GM23338 (cell line): ENCODE measurements around the gene PCSK6. TPM values are rescaled to one million over a fixed set of nuclear protein-coding genes. Genes with fewer than 3 reads are reported as not detected.

Experiments used
- ATAC-seq: fragments of 200-7000 bp; cut with Tn5 transposase; 3 replicates; pipeline ENCODE4 v1.9.1; 2020
- DNase-seq: peaks from one replicate; pipeline ENCODE4 v3.0.0-alpha.2; 2015; ENCODE audit warnings: low spot score
- H2AFZ ChIP-seq: fragments of 200-600 bp; sonication (generic); 2 replicates; pipeline ENCODE4 v1.8.0; 2016; ENCODE audit warnings: antibody characterized with exemption, mild to moderate bottlenecking, moderate library complexity
- H3F3A ChIP-seq: fragments of 200-600 bp; sonication (generic); replicated peaks from 2 replicates; pipeline ENCODE4 v1.8.0; 2017; ENCODE audit warnings: antibody characterized with exemption, mixed run types, low read depth
- H3K27ac ChIP-seq: fragments of 200-600 bp; sonication (generic); 2 replicates; pipeline ENCODE4 v1.6.1; 2016; ENCODE audit warnings: low read depth
- H3K27me3 ChIP-seq: fragments of 200-600 bp; sonication (generic); 2 replicates; pipeline ENCODE4 v1.8.0; 2016; ENCODE audit warnings: mild to moderate bottlenecking, mixed run types, moderate library complexity; ENCODE audit not compliant: insufficient read depth
- H3K36me3 ChIP-seq: fragments of 200-600 bp; sonication (generic); 2 replicates; pipeline ENCODE4 v1.8.0; 2016; ENCODE audit warnings: mild to moderate bottlenecking; ENCODE audit not compliant: insufficient read depth
- H3K4me1 ChIP-seq: fragments of 200-600 bp; sonication (generic); 2 replicates; pipeline ENCODE4 v1.8.0; 2016; ENCODE audit warnings: mild to moderate bottlenecking, moderate library complexity; ENCODE audit not compliant: insufficient read depth
- H3K4me2 ChIP-seq: fragments of 200-600 bp; sonication (generic); 2 replicates; pipeline ENCODE4 v1.7.1; 2017; ENCODE audit warnings: mixed run types
- H3K4me3 ChIP-seq: fragments of 200-600 bp; sonication (generic); 2 replicates; pipeline ENCODE4 v1.6.1; 2016; ENCODE audit warnings: mixed run types
- H3K79me2 ChIP-seq: fragments of 200-600 bp; sonication (generic); replicated peaks from 2 replicates; pipeline ENCODE4 v1.8.0; 2017; ENCODE audit warnings: mild to moderate bottlenecking; ENCODE audit not compliant: insufficient read depth
- H3K9me2 ChIP-seq: fragments of 200-600 bp; sonication (generic); 2 replicates; pipeline ENCODE4 v1.8.0; 2017; ENCODE audit not compliant: insufficient read depth
- H4K20me1 ChIP-seq: fragments of 200-600 bp; sonication (generic); replicated peaks from 2 replicates; pipeline ENCODE4 v1.8.0; 2017; ENCODE audit warnings: mild to moderate bottlenecking; ENCODE audit not compliant: insufficient read depth
- H3K27ac Mint-ChIP-seq: 2 replicates; pipeline ENCODE4 v1.8.0; 2020; ENCODE audit warnings: inconsistent platforms, mild to moderate bottlenecking, moderate library complexity, mixed read lengths
- H3K27me3 Mint-ChIP-seq: 3 replicates; pipeline ENCODE4 v1.8.0; 2022; ENCODE audit warnings: low read depth, mild to moderate bottlenecking, moderate library complexity, mixed read lengths, inconsistent platforms; ENCODE audit not compliant: insufficient read depth, poor library complexity
- H3K36me3 Mint-ChIP-seq: 3 replicates; pipeline ENCODE4 v1.8.0; 2021; ENCODE audit warnings: low read depth, mild to moderate bottlenecking, inconsistent platforms, moderate library complexity, mixed read lengths
- H3K4me1 Mint-ChIP-seq: 3 replicates; pipeline ENCODE4 v1.8.0; 2020; ENCODE audit warnings: mild to moderate bottlenecking, inconsistent platforms, mixed read lengths
- H3K4me3 Mint-ChIP-seq: 3 replicates; pipeline ENCODE4 v1.8.0; 2021; ENCODE audit warnings: moderate library complexity, mild to moderate bottlenecking, inconsistent platforms, mixed read lengths
- H3K9me3 Mint-ChIP-seq: 3 replicates; pipeline ENCODE4 v1.8.0; 2020; ENCODE audit warnings: moderate library complexity, mild to moderate bottlenecking, inconsistent platforms, mixed read lengths
- CTCF ChIP-seq, 2 experiments: fragments of 200-600 bp in 1 of 2; sonication (generic) in 1 of 2; conservative IDR thresholded peaks; 2 replicates each; pipeline versions ENCODE4 v1.5.1 to v1.6.1; 2016 to 2017; ENCODE audit warnings: antibody characterized with exemption in 2 of 2, low read depth in 2 of 2, mild to moderate bottlenecking in 2 of 2, moderate library complexity in 1 of 2
- ETS1 ChIP-seq: IDR thresholded peaks from 2 replicates; pipeline ENCODE4 v1.6.1; 2016; ENCODE audit warnings: antibody characterized with exemption
- EZH2 ChIP-seq: fragments of 200-600 bp; sonication (generic); IDR thresholded peaks from one replicate; pipeline ENCODE4 v1.8.0; 2017; ENCODE audit warnings: antibody characterized with exemption, mild to moderate bottlenecking, low read depth; ENCODE audit not compliant: unreplicated experiment
- EZH2phosphoT487 ChIP-seq: fragments of 200-600 bp; sonication (generic); IDR thresholded peaks from one replicate; pipeline ENCODE4 v1.8.1; 2018; ENCODE audit warnings: antibody characterized with exemption; ENCODE audit not compliant: unreplicated experiment
- JUNB ChIP-seq: IDR thresholded peaks from one replicate; pipeline ENCODE4 v1.6.1; 2016; ENCODE audit warnings: antibody characterized with exemption; ENCODE audit not compliant: unreplicated experiment
- NANOG ChIP-seq: IDR thresholded peaks from 2 replicates; pipeline ENCODE4 v1.6.1; 2016; ENCODE audit warnings: antibody characterized with exemption, borderline replicate concordance
- POLR2AphosphoS5 ChIP-seq: IDR thresholded peaks from 2 replicates; pipeline ENCODE4 v1.6.1; 2016; ENCODE audit warnings: antibody characterized with exemption, low read depth
- REST ChIP-seq: IDR thresholded peaks from one replicate; pipeline ENCODE4 v1.6.1; 2018; ENCODE audit warnings: antibody characterized with exemption; ENCODE audit not compliant: unreplicated experiment
- STAT1 ChIP-seq: IDR thresholded peaks from one replicate; pipeline ENCODE4 v1.6.1; 2016; ENCODE audit warnings: antibody characterized with exemption; ENCODE audit not compliant: unreplicated experiment
- ZNF114 ChIP-seq: fragments of 250-450 bp; sonication (Bioruptor Pico); IDR thresholded peaks from 2 replicates; pipeline ENCODE4 v1.5.0; 2020; ENCODE audit warnings: mild to moderate bottlenecking, moderate library complexity
- ZNF462 ChIP-seq: fragments of 250-450 bp; sonication (Bioruptor Pico); IDR thresholded peaks from 2 replicates; pipeline ENCODE4 v1.5.0; 2020; ENCODE audit warnings: mild to moderate bottlenecking, moderate library complexity
- polyA plus RNA-seq: library from polyadenylated mRNA; unstranded; fragments of >200 nt; fragmentation: Nextera tagmentation; extraction: Ambion mirVana; gene quantifications from 2 replicates; pipeline ENCODE4 v1.2.1, GENCODE V29; 2016
- total RNA-seq: library from RNA; depleted of rRNA; stranded (reverse); fragments of >200 nt; shearing (Covaris generic); gene quantifications from 2 replicates; pipeline ENCODE4 v1.2.3, GENCODE V29; 2014

PCSK6 gene
- total and polyA plus RNA-seq, 2 experiments from 2014 or later = 1.7 to 6.7 TPM

- no peak overlapping the region for H3K4me3 ChIP-seq
- DNase-seq (no peak), ATAC-seq (no peak)
- no peak overlapping the region for H3K27ac ChIP-seq
- H3K4me1 Mint-ChIP-seq = peaks cover 5% of the 10 kb centered on the region; the same call in 2 of the 3 replicates
- H3K9me3 Mint-ChIP-seq = no peaks in the 10 kb centered on the region
- H3F3A ChIP-seq = no peaks in the 10 kb centered on the region
- H3K27ac Mint-ChIP-seq = no peak overlapping the region
- no peak overlapping the region for H3K4me3 Mint-ChIP-seq
- H3K27me3 Mint-ChIP-seq = peaks cover 2% of the 10 kb centered on the region
- no peaks in the 10 kb centered on the region; the same call in 1 of the 2 replicates for H3K36me3 ChIP-seq
- H3K27me3 ChIP-seq = no peaks in the 10 kb centered on the region
- H3K9me2 ChIP-seq = no peaks in the 10 kb centered on the region
- H3K4me1 ChIP-seq = no peaks in the 10 kb centered on the region
- no peaks in the 10 kb centered on the region for H4K20me1 ChIP-seq
- no peaks in the 10 kb centered on the region for H3K79me2 ChIP-seq
- H3K4me2 ChIP-seq = no peak overlapping the region
- TF ChIP-seq CTCF (conservative IDR thresholded peaks at IDR 0.05; ENCODE audit: low read depth in 2 of 2) (no peak), NANOG (no peak), STAT1 (no peak), ZNF462 (no peak), EZH2phosphoT487 (no peak), POLR2AphosphoS5 (no peak), EZH2 (no peak), REST (no peak), ZNF114 (CRISPR knock-in tag) (no peak), JUNB (no peak), ETS1 (no peak)
- no peaks in the 10 kb centered on the region for H3K36me3 Mint-ChIP-seq
- H2AFZ ChIP-seq = no peak overlapping the region
Observed at GRCh38 chr15:101461097-101461496, 28.4 kb downstream of the PCSK6 start.
